Measurements from ENCODE around the gene EFS. TPM values are rescaled to one million over a fixed set of nuclear protein-coding genes. Genes with fewer than 3 reads are reported as not detected.

The EFS gene
- total and polyA plus RNA-seq, 2 of the 8 experiments (the other 6 are each of a cell fraction or from before 2014, with no cell fraction given), result 27.8 to 28.6 TPM

DNA sequence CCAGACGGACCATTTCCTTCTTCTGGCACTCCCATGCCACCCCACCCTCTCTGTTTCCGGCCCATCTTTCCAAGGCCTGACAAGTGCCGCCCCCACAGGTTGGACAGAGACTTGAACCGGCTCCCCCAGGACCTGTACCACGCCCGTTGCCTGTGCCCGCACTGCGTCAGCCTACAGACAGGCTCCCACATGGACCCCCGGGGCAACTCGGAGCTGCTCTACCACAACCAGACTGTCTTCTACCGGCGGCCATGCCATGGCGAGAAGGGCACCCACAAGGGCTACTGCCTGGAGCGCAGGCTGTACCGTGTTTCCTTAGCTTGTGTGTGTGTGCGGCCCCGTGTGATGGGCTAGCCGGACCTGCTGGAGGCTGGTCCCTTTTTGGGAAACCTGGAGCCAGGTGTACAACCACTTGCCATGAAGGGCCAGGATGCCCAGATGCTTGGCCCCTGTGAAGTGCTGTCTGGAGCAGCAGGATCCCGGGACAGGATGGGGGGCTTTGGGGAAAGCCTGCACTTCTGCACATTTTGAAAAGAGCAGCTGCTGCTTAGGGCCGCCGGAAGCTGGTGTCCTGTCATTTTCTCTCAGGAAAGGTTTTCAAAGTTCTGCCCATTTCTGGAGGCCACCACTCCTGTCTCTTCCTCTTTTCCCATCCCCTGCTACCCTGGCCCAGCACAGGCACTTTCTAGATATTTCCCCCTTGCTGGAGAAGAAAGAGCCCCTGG is 10.7 kb upstream of the EFS start:
- DNase-seq (ENCODE audit: low read depth in 1 of 2, low spot score in 2 of 2) (no peak), FAIRE-seq (no peak)
- WGBS, 2 experiments (ENCODE audit: extremely low coverage in 1 of 2, insufficient coverage in 1 of 2, insufficient read length in 1 of 2, insufficient replicate concordance in 2 of 2, low coverage in 1 of 2, low lambda C conversion rate in 2 of 2, missing lambda C conversion rate in 1 of 2), result 82% methylated on average over 21 of the region's 21 CpGs; no CpG with 5 or more reads in 1 of the 2 experiments
- H3K9ac ChIP-seq (replicated peaks in 1 of 4; ENCODE audit: extremely low read depth in 1 of 4, low read depth in 3 of 4, low read length in 3 of 4), result no peak overlapping the region
- no peaks in the 10 kb centered on the region for H3K23me2 ChIP-seq (ENCODE audit: low read depth, low read length)
- no peak overlapping the region for H3K4me2 ChIP-seq (ENCODE audit: insufficient read depth in 1 of 2, low read depth in 2 of 2, low read length in 2 of 2)
- ChIA-PET POLR2A (ENCODE audit: partially characterized antibody) (interaction anchor here (0.7 to 3.3 kb wide), 8 partner anchors 9 to 342 kb away, joined by 3 to 19 read pairs (median 4); partner anchors contain the start of gene PABPN1), CTCF (ENCODE audit: partially characterized antibody) (interaction anchor here (0.7 to 15.0 kb wide), 18 partner anchors 13 to 184 kb away, joined by 3 to 333 read pairs (median 4); partner anchors contain the start of genes EFS and SLC22A17)
- H2BK120ac ChIP-seq (replicated peaks; ENCODE audit: low read depth, low read length), result no peak overlapping the region
- peaks cover 0 to 23% (median 11%) of the 10 kb centered on the region in 4 experiments; a peak in 6 of 7 replicates for H3K27me3 ChIP-seq (replicated peaks in 1 of 4; ENCODE audit: control insufficient read depth in 3 of 4, extremely low read depth in 1 of 4, insufficient read depth in 3 of 4, low read length in 3 of 4)
- no peak overlapping the region for H4K91ac ChIP-seq (replicated peaks; ENCODE audit: insufficient read length, low read length)
- no peak overlapping the region for H3K56ac ChIP-seq (replicated peaks; ENCODE audit: insufficient read length, low read depth, low read length)
- H3K9me3 ChIP-seq (ENCODE audit: insufficient read depth in 2 of 2, low read depth in 1 of 2, low read length in 1 of 2), result no peaks in the 10 kb centered on the region
- no peak overlapping the region for H3K4ac ChIP-seq (replicated peaks; ENCODE audit: insufficient read length, low read depth, low read length)
- no peaks in the 10 kb centered on the region for H3K79me2 ChIP-seq (ENCODE audit: control insufficient read depth in 1 of 2, insufficient read depth in 2 of 2, low read length in 2 of 2)
- no peaks in the 10 kb centered on the region for H4K20me1 ChIP-seq (replicated peaks in 1 of 2; ENCODE audit: control insufficient read depth in 1 of 2, insufficient read depth in 2 of 2, low read length in 2 of 2)
- no peak overlapping the region for H3K27ac ChIP-seq (ENCODE audit: low read depth, low read length)
- no peak overlapping the region for H3K14ac ChIP-seq (ENCODE audit: insufficient read length)
- H2AK5ac ChIP-seq (ENCODE audit: low read depth, low read length), result no peak overlapping the region
- no peaks in the 10 kb centered on the region for H3K79me1 ChIP-seq (ENCODE audit: low read depth, low read length)
- H2BK5ac ChIP-seq (ENCODE audit: low read depth, low read length), result no peak overlapping the region
- H2BK15ac ChIP-seq (ENCODE audit: low read length), result no peak overlapping the region
- no peak overlapping the region for H2BK12ac ChIP-seq (ENCODE audit: low read depth, low read length)
- no peaks in the 10 kb centered on the region for H3K36me3 ChIP-seq (ENCODE audit: control insufficient read depth in 2 of 4, insufficient read depth in 4 of 4, low read length in 3 of 4)
- H4K8ac ChIP-seq (ENCODE audit: extremely low read depth, insufficient read depth, low read length), result peak overlapping the region; percentile 4; the same call in 1 of the 2 replicates
- H2AFZ ChIP-seq (ENCODE audit: low read length), result no peak overlapping the region
- no peak overlapping the region for H3K18ac ChIP-seq (ENCODE audit: extremely low read depth, low read length)
- H3K23ac ChIP-seq (ENCODE audit: insufficient read length), result no peak overlapping the region
- H3K4me3 ChIP-seq (ENCODE audit: extremely low read depth in 1 of 4, insufficient read depth in 2 of 4, low read depth in 3 of 4, low read length in 4 of 4), result no peak overlapping the region
- no peak overlapping the region for H4K5ac ChIP-seq (ENCODE audit: insufficient read length, low read depth, low read length)
- H2BK20ac ChIP-seq (ENCODE audit: low read length), result no peak overlapping the region
- TF ChIP-seq SP1 (IDR thresholded peaks at IDR 0.05; ENCODE audit: low read depth, low read length) (no peak), KDM5A (IDR thresholded peaks at IDR 0.05; ENCODE audit: low read length) (no peak), GABPA (IDR thresholded peaks at IDR 0.05; ENCODE audit: borderline replicate concordance, insufficient read depth, low read length) (no peak), CBX5 (IDR thresholded peaks at IDR 0.05; ENCODE audit: low read depth, low read length) (no peak), CEBPB (IDR thresholded peaks at IDR 0.05; ENCODE audit: low read depth, low read length) (no peak), SP4 (IDR thresholded peaks at IDR 0.05; ENCODE audit: low read length) (no peak)
- peaks cover 0 to 12% (median 4%) of the 10 kb centered on the region in 4 experiments; a peak in 3 of 7 replicates for H3K4me1 ChIP-seq (replicated peaks in 1 of 4; ENCODE audit: control insufficient read depth in 3 of 4, insufficient read depth in 4 of 4, low read length in 3 of 4)
